ENCODE measurements around the gene TSPEAR. TPM values are rescaled to one million over a fixed set of nuclear protein-coding genes. Genes with fewer than 3 reads are reported as not detected.

Gene TSPEAR
- total RNA-seq, 1 donor from 2014 or later, result 0.34 TPM

- peaks cover 3% of the 10 kb centered on the region for H3K27me3 Mint-ChIP-seq
- H3K4me1 Mint-ChIP-seq (ENCODE audit: unreplicated experiment), result no peaks in the 10 kb centered on the region
- DNase-seq (ENCODE audit: extremely low spot score, unreplicated experiment), result no peak
- TF ChIP-seq, protein P1, sequence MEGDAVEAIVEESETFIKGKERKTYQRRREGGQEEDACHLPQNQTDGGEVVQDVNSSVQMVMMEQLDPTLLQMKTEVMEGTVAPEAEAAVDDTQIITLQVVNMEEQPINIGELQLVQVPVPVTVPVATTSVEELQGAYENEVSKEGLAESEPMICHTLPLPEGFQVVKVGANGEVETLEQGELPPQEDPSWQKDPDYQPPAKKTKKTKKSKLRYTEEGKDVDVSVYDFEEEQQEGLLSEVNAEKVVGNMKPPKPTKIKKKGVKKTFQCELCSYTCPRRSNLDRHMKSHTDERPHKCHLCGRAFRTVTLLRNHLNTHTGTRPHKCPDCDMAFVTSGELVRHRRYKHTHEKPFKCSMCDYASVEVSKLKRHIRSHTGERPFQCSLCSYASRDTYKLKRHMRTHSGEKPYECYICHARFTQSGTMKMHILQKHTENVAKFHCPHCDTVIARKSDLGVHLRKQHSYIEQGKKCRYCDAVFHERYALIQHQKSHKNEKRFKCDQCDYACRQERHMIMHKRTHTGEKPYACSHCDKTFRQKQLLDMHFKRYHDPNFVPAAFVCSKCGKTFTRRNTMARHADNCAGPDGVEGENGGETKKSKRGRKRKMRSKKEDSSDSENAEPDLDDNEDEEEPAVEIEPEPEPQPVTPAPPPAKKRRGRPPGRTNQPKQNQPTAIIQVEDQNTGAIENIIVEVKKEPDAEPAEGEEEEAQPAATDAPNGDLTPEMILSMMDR (conservative IDR thresholded peaks at IDR 0.05), result no peak
- no peak overlapping the region for H3K27ac Mint-ChIP-seq
- H3K9me3 Mint-ChIP-seq, result peaks cover 5% of the 10 kb centered on the region
- H3K36me3 Mint-ChIP-seq, result no peaks in the 10 kb centered on the region
- H3K4me3 Mint-ChIP-seq, result no peak overlapping the region
Measured at GRCh38 chr21:44571844-44572782, 139.3 kb downstream of the TSPEAR start.

GRCh38 chr21:44571296-44571695, 140.1 kb downstream of the TSPEAR start:
- Mint-ChIP-seq H3K4me3 (no peak overlapping the region), H3K27me3 (peaks cover 3% of the 10 kb centered on the region), H3K36me3 (no peaks in the 10 kb centered on the region), H3K4me1 (ENCODE audit: unreplicated experiment) (no peaks in the 10 kb centered on the region), H3K27ac (no peak overlapping the region), H3K9me3 (peaks cover 5% of the 10 kb centered on the region)
- TF ChIP-seq, protein P1 (conservative IDR thresholded peaks at IDR 0.05), result no peak
- DNase-seq (ENCODE audit: extremely low spot score, unreplicated experiment), result no peak

- Mint-ChIP-seq H3K4me1 (ENCODE audit: unreplicated experiment) (no peaks in the 10 kb centered on the region), H3K4me3 (no peak overlapping the region), H3K27me3 (peaks cover 3% of the 10 kb centered on the region), H3K27ac (no peak overlapping the region), H3K36me3 (no peaks in the 10 kb centered on the region), H3K9me3 (peaks cover 5% of the 10 kb centered on the region)
- DNase-seq (ENCODE audit: extremely low spot score, unreplicated experiment), result no peak
- TF ChIP-seq, protein P1 (conservative IDR thresholded peaks at IDR 0.05), result no peak
Measured at GRCh38 chr21:44569861-44570517, 141.4 kb downstream of the TSPEAR start.

GRCh38 chr21:44568667-44569556, 142.5 kb downstream of the TSPEAR start:
- TF ChIP-seq, protein P1 (conservative IDR thresholded peaks at IDR 0.05), result no peak
- no peaks in the 10 kb centered on the region for H3K4me1 Mint-ChIP-seq (ENCODE audit: unreplicated experiment)
- no peak overlapping the region for H3K27ac Mint-ChIP-seq
- no peaks in the 10 kb centered on the region for H3K36me3 Mint-ChIP-seq
- H3K27me3 Mint-ChIP-seq, result peaks cover 3% of the 10 kb centered on the region
- DNase-seq (ENCODE audit: extremely low spot score, unreplicated experiment), result no peak
- H3K4me3 Mint-ChIP-seq, result no peak overlapping the region
- H3K9me3 Mint-ChIP-seq, result peaks cover 5% of the 10 kb centered on the region

GRCh38 chr21:44568261-44568660, 143.1 kb downstream of the TSPEAR start:
- no peaks in the 10 kb centered on the region for H3K36me3 Mint-ChIP-seq
- peaks cover 3% of the 10 kb centered on the region for H3K27me3 Mint-ChIP-seq
- no peaks in the 10 kb centered on the region for H3K4me1 Mint-ChIP-seq (ENCODE audit: unreplicated experiment)
- H3K4me3 Mint-ChIP-seq, result no peak overlapping the region
- TF ChIP-seq, protein P1 (conservative IDR thresholded peaks at IDR 0.05), result no peak
- no peak overlapping the region for H3K27ac Mint-ChIP-seq
- no peak for DNase-seq (ENCODE audit: extremely low spot score, unreplicated experiment)
- peaks cover 5% of the 10 kb centered on the region for H3K9me3 Mint-ChIP-seq

Measured in type B pancreatic cell (in vitro differentiated cells).